Anterior cingulate cortex (tissue), 58 donors: Measurements from ENCODE around the gene CLRN3.
A peak's percentile ranks its signal among the peaks of the same experiment; 100 is the strongest.

Experiments used
- DNase-seq, 58 donors: peaks; one replicate each; lab custom pipeline; 2025; lab: John Stamatoyannopoulos, UW

The CLRN3 gene

GRCh38 chr10:127905001-127905847, 12.5 kb upstream of the CLRN3 start:
- peak in 2 of 58 donors; percentile 24 to 61 for DNase-seq

GRCh38 chr10:127904311-127905000, 11.7 kb upstream of the CLRN3 start:
- peak in 1 of 58 donors; percentile 44 for DNase-seq

GRCh38 chr10:127903789-127904188, 11.0 kb upstream of the CLRN3 start:
- no peak for DNase-seq

- DNase-seq: peak in 1 of 58 donors; percentile 30
Observed at GRCh38 chr10:127899766-127900387, 7.1 kb upstream of the CLRN3 start.

DNA sequence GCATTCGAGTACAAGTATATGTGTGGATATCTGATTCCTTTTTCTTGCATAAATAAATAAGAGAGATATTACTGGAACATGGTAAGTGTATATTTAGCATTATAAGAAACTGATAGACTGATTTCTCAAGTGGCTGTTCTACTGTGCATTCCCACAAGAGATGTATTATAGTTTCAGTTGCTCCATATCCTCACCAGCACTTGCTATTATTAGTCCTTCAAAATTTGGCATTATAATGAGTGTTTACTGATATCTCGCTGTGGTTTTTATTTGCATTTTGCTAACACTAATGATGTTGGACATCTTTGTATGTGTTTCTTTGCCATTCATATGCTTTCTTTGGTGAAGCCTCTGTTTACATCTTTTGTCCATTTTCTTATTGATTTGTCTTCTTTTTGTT, 4.4 kb upstream of the CLRN3 start:
- DNase-seq: no peak

- DNase-seq: no peak
Observed at GRCh38 chr10:127896590-127896989, 3.8 kb upstream of the CLRN3 start.

DNA sequence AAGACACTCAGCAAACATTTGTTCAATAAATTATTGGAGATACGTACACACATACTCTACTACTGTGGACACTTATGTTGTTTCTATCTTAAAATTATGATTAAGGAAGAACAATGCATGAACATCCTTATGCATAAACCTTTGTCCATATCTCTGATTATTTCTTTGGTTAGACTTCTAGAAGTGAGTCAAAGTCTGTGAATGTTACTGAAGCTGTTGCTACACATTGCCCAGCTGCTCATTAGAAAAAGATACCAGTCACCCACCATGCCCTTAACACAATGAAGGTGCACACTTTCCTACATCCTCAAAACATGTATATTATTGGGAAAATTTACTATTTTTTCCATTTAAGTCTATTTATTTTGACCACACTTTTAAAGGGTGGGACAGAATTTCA, 1.4 kb upstream of the CLRN3 start:
- DNase-seq: no peak

GRCh38 chr10:127890832-127891334, 1.9 kb downstream of the CLRN3 start:
- no peak for DNase-seq

DNA sequence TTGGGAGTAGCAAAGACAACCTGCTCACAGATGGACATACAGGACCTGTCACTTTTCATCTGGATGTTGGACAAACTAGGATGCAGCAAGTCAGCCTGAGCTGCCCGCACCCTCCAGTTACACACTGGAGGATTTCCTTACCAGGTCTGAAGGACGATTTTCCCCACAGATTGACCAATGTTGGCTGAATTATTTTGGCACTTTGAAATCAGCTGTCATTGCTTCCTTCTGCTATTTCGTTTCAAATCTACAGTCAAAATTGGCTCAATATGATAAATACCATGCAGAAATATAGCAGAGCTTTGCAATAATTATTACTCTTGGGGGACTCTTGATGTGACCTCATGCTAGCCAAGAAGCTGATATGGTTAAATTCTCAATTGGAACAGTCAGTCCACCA, 2.5 kb downstream of the CLRN3 start:
- no peak for DNase-seq

GRCh38 chr10:127889605-127890195, 3.0 kb downstream of the CLRN3 start:
- no peak for DNase-seq

GRCh38 chr10:127888521-127889312, 4.0 kb downstream of the CLRN3 start:
- DNase-seq: no peak

DNA sequence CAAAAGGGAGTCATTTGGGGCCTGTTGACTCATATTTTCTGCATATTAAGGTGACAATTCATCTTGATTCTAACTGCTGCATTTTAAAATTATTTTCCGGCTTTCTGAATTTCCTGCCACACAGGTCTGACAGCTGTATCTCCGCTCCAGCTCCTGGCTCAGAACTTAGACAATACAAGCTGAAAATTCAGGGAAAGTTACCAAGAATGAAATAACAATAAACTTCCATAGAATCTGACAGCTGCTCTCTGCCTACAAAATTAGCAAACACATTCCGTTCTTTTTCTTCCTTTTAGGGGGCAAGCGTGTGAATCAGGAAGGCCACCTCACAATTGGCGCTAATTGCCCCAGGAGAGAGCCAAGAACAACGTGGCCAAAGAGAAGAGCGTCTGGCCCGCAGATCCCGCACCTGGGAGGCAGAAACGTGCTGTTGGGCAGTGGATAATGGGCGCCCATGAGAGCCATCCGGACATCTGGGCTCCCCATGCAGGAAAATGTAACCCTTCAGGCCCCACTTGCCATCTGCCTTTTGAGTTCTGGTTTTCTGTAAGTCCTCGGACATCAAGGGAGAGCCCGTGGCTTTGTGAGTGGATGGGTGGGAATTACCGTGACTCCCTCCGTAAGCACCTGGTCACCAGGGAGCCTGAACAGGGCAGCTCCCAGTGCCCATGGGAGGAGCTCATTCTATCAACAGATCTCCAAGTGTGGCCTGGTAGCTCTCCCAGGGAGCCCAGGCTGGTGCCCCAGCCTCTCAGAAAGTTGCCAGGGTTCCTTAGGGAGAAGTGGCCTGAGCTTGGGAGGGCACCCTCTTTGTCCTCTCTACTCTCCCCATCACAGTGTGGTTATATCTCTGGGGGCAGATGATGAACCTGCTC, 5.0 kb downstream of the CLRN3 start:
- DNase-seq: no peak

DNA sequence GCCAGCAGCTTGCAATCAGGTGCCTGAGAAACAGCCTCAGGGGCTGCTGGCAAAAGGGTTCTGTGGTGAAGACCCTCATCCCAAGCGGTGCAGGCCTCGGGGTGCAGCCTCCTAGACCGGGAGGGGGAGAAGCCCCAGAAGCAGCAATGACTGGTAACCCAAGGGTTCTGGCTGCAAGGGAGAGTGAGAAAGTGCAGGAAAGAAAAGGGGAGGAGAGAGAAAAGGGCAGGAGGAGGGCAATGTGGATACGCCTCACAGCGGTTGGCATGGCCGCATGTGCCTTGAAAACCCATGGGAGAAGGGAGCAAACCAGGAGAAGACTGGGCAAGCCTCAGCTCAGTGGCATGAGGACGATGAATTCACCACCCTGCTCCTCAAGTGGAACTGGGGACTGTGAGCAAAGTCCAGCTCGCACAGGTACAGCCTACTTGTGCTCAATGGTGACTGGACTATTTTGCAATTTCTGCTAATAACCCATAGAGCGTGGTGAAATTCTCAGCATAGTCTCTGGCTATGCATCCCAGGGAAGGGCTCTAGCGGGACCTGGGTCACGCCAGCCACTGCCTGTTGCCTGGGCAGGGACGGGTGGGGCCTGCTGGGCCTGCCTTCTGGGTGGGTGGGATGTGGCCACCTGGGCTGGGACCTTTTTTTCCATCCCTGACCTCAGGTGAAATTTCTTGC, 6.2 kb downstream of the CLRN3 start:
- DNase-seq: no peak

GRCh38 chr10:127884501-127884900, 8.2 kb downstream of the CLRN3 start:
- no peak for DNase-seq

GRCh38 chr10:127883516-127883915, 9.2 kb downstream of the CLRN3 start:
- no peak for DNase-seq

GRCh38 chr10:127882801-127883459, 9.8 kb downstream of the CLRN3 start:
- no peak for DNase-seq

DNA sequence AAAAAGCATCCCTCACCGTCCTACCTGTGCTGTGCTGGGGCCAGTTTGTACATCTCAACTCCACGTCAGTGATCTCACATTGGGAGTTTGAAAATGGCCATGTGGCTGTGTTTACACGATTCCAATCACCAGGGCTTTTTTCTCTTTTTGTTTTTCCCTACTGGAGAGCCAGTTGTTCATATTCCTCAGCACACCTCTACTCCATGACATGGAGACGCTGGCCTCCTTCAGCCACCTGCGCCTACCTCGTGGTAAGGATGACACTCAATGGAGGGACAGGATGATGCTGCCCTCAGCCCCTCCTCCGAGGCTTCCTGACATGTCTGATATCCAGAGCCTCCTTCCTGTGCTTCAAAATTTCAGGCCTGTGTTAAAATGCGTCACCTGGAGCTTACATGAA, 10.3 kb downstream of the CLRN3 start:
- DNase-seq: no peak

DNA sequence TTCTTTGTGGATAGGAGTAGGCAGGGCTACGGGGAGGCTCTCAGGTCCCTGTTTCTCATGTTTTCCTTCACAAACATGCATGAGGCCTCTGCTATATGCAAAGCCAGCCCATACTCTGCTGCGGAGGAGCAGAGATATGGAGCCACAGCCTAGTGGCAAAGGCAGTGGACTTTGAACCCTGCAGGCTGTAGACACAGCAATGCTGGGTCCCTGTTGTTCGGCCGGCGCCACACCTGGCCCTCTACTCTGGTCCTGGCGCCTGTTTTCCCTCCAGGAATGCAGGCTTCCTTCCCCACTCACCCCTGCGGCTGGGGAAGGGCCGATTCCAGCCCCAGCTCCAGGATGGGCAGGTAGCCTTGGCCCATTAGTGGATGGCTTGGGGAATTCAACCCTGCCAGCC, 11.5 kb downstream of the CLRN3 start:
- DNase-seq: no peak
